ENCODE results near the gene TCP1. TPM values are rescaled to one million over a fixed set of nuclear protein-coding genes. Genes with fewer than 3 reads are reported as not detected.

Gene TCP1
- total RNA-seq, 4 donors from 2014 or later = 43.8 to 170 (median 112) TPM

GRCh38 chr6:159790149-159790955 is 950 bp upstream of the TCP1 start, which contains the start of gene MRPL18:
TSS of gene MRPL18 (plus strand) at chr6:159790467. CDS start at chr6:159790588, 121 bp downstream.
- Histone ChIP-seq H3K4me1 (peaks cover 27 to 50% (median 38%) of the 10 kb centered on the region in 4 donors), H3K27me3 (no peaks in the 10 kb centered on the region)

GRCh38 chr6:159788753-159789376 is 537 bp downstream of the TCP1 start:
- in situ Hi-C loops (cut with MboI; ENCODE audit: low pct_ligation_motif_present in 1 of 4, low pct_unique_long_range_greater_than_20kb in 1 of 4, low sequenced_read_pairs in 3 of 4) = loop anchor here in 2 of 4 donors (25.0 kb wide), 1 partner anchor 102 kb away; the partner anchor contains the start of gene SOD2 (in 2 of the 2)
- Histone ChIP-seq H3K27me3 (no peaks in the 10 kb centered on the region), H3K4me1 (peaks cover 27 to 50% (median 38%) of the 10 kb centered on the region in 4 donors), H3K36me3 (peaks cover 0 to 38% (median 13%) of the 10 kb centered on the region in 4 donors), H3K4me3 (peak overlapping the region; percentile 80 to 98 (median 82)), H3K9me3 (no peaks in the 10 kb centered on the region), H3K27ac (peak overlapping the region; percentile 92 to 100 (median 99))
- intact Hi-C loops (cut with DNase I; ENCODE audit: low total_unique reads) = no loop called here
- DNase-seq = peak; percentile 70
- no peak for TF ChIP-seq EP300 (IDR thresholded peaks at IDR 0.05; ENCODE audit: low read depth)
- TF ChIP-seq POLR2AphosphoS5 (IDR thresholded peaks at IDR 0.05) = peak in 1 of 3 donors; percentile 53
- TF ChIP-seq POLR2A (IDR thresholded peaks at IDR 0.05) = no peak
- TF ChIP-seq CTCF (IDR thresholded peaks at IDR 0.05) = no peak
- WGBS, 2 donors (ENCODE audit: low coverage in 1 of 2) = 0 to 1% methylated on average over 2 to 22 of the region's 60 CpGs

More at GRCh38 chr6:159790149-159790955, 950 bp upstream of the TCP1 start, which contains the start of gene MRPL18:
- TF ChIP-seq POLR2AphosphoS5 (IDR thresholded peaks at IDR 0.05) (peak; percentile 85 to 90 (median 88)), CTCF (IDR thresholded peaks at IDR 0.05) (peak in 1 of 5 experiments; percentile 5), EP300 (IDR thresholded peaks at IDR 0.05; ENCODE audit: low read depth) (no peak), POLR2A (IDR thresholded peaks at IDR 0.05) (peak; percentile 57)
- WGBS, 2 donors (ENCODE audit: low coverage in 1 of 2) = 0% methylated on average over 1 to 47 of the region's 56 CpGs
- in situ Hi-C loops (cut with MboI; ENCODE audit: low pct_ligation_motif_present in 1 of 4, low pct_unique_long_range_greater_than_20kb in 1 of 4, low sequenced_read_pairs in 3 of 4) (loop anchor here in 2 of 4 donors (25.0 kb wide), 1 partner anchor 103 kb away; the partner anchor contains the start of gene SOD2 (in 2 of the 2)), intact Hi-C loops (cut with DNase I; ENCODE audit: low total_unique reads) (loop anchor here (2.0 kb wide), 1 partner anchor 100 kb away; no protein-coding TSS in a partner anchor)
- Histone ChIP-seq H3K36me3 (peaks cover 0 to 33% (median 9%) of the 10 kb centered on the region in 4 donors), H3K27ac (peak within 1 kb of the TSS; percentile 92 to 100 (median 99)), H3K4me3 (peak within 1 kb of the TSS; percentile 80 to 98 (median 82)), H3K9me3 (no peaks in the 10 kb centered on the region)
- DNase-seq = peak; percentile 95

- Histone ChIP-seq H3K27ac (peak overlapping the region; percentile 92 to 100 (median 99)), H3K4me1 (peaks cover 27 to 50% (median 38%) of the 10 kb centered on the region in 4 donors), H3K27me3 (no peaks in the 10 kb centered on the region), H3K36me3 (peaks cover 0 to 41% (median 16%) of the 10 kb centered on the region in 4 donors), H3K9me3 (no peaks in the 10 kb centered on the region), H3K4me3 (peak overlapping the region; percentile 80 to 98 (median 82))
- WGBS, 2 donors (ENCODE audit: low coverage in 1 of 2) = 0 to 14% methylated on average over 1 to 15 of the region's 15 CpGs
- no peak for TF ChIP-seq POLR2A (IDR thresholded peaks at IDR 0.05)
- no peak for TF ChIP-seq POLR2AphosphoS5 (IDR thresholded peaks at IDR 0.05)
- TF ChIP-seq EP300 (IDR thresholded peaks at IDR 0.05; ENCODE audit: low read depth) = no peak
- TF ChIP-seq CTCF (IDR thresholded peaks at IDR 0.05) = no peak
- in situ Hi-C loops (cut with MboI; ENCODE audit: low pct_ligation_motif_present in 1 of 4, low pct_unique_long_range_greater_than_20kb in 1 of 4, low sequenced_read_pairs in 3 of 4) (loop anchor here in 2 of 4 donors (25.0 kb wide), 1 partner anchor 101 kb away; the partner anchor contains the start of gene SOD2 (in 2 of the 2)), intact Hi-C loops (cut with DNase I; ENCODE audit: low total_unique reads) (no loop called here)
- DNase-seq = no peak
These were observed 1.1 kb downstream of the TCP1 start for GRCh38 chr6:159788276-159788675.
